ENCODE results near the gene AMZ1.

DNA sequence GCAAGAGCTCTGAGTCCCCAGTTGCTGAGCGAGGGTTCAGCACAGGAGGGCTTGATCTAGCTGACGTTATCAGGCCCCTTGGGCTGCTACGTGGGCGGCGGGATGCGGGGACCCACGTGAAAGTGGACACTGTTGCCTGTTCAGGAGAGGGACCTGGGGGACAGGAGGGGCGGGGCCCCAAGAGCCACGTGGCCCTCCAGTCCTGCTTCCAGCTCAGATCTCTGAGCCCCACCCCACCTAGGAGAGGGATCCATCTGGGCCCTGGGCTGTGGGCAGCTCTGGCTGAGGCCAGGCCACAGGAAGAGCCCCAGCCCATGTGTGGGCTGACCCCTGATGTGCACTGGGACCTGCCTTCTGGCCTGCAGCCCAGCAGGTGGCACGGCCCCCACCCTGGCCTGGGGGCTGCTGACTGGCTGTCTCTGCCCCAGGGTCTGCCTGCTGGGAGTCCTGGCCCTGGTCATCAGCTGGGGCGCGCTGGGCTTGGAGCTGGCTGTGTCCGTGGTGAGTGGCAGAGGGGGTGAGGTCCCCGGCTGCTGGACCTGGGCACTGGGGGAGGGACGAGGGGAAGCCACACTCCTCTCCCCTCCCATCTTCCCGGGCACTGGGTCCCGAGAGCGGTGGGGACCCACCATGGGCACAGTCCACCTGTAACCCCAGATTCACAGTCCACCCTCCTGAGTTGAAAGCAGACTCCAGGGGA lies 38.7 kb upstream of the AMZ1 start:
- TF ChIP-seq, protein P1, sequence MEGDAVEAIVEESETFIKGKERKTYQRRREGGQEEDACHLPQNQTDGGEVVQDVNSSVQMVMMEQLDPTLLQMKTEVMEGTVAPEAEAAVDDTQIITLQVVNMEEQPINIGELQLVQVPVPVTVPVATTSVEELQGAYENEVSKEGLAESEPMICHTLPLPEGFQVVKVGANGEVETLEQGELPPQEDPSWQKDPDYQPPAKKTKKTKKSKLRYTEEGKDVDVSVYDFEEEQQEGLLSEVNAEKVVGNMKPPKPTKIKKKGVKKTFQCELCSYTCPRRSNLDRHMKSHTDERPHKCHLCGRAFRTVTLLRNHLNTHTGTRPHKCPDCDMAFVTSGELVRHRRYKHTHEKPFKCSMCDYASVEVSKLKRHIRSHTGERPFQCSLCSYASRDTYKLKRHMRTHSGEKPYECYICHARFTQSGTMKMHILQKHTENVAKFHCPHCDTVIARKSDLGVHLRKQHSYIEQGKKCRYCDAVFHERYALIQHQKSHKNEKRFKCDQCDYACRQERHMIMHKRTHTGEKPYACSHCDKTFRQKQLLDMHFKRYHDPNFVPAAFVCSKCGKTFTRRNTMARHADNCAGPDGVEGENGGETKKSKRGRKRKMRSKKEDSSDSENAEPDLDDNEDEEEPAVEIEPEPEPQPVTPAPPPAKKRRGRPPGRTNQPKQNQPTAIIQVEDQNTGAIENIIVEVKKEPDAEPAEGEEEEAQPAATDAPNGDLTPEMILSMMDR (IDR thresholded peaks at IDR 0.05; ENCODE audit: poor library complexity), result no peak
- no peak for TF ChIP-seq EZH2phosphoT487 (IDR thresholded peaks at IDR 0.05; ENCODE audit: low read depth, severe bottlenecking, unreplicated experiment)

All from hepatocyte (in vitro differentiated cells).